WI38 (cell line): ENCODE results near the gene STK25.

Experiments
- H3K4me3 ChIP-seq: 2 replicates; pipeline ENCODE4 v1.5.1; 2011; ENCODE audit warnings: low read depth, mild to moderate bottlenecking, control low read depth, low read length
- CTCF ChIP-seq: IDR thresholded peaks from 2 replicates; pipeline ENCODE4 v1.5.1; 2012; ENCODE audit warnings: low read depth, mild to moderate bottlenecking, control low read depth, low read length

Gene STK25

GRCh38 chr2:241516520-241516965 is 8.2 kb upstream of the STK25 start:
- no peak overlapping the region for H3K4me3 ChIP-seq
- TF ChIP-seq CTCF, result no peak

- TF ChIP-seq CTCF, result no peak
- no peak overlapping the region for H3K4me3 ChIP-seq
These were observed 6.8 kb upstream of the STK25 start for GRCh38 chr2:241514986-241515737.

GRCh38 chr2:241514553-241514952 is 6.2 kb upstream of the STK25 start:
- no peak overlapping the region for H3K4me3 ChIP-seq
- TF ChIP-seq CTCF, result no peak

GRCh38 chr2:241511091-241511741 is 2.8 kb upstream of the STK25 start:
- no peak for TF ChIP-seq CTCF
- no peak overlapping the region for H3K4me3 ChIP-seq

- peak overlapping the region; percentile 43 for H3K4me3 ChIP-seq
- no peak for TF ChIP-seq CTCF
These were observed 886 bp upstream of the STK25 start for GRCh38 chr2:241509155-241509784.

- H3K4me3 ChIP-seq, result peak overlapping the region; percentile 80
- TF ChIP-seq CTCF, result no peak
These were observed 749 bp downstream of the STK25 start for GRCh38 chr2:241507430-241508239.
